Large intestine (tissue), 3 donors: ENCODE results near the gene MARCO. TPM values are rescaled to one million over a fixed set of nuclear protein-coding genes. Genes with fewer than 3 reads are reported as not detected.

Source experiments
- DNase-seq, 2 donors: peaks; one replicate each; pipeline versions ENCODE4 v3.0.0 to v3.0.0-alpha.2; 2013
- H3K27ac ChIP-seq: one replicate; pipeline ENCODE4 v1.5.1; 2013; ENCODE audit warnings: low read length
- H3K27me3 ChIP-seq: 2 replicates; pipeline ENCODE4 v1.6.1; 2013; ENCODE audit warnings: low read length; ENCODE audit not compliant: control insufficient read depth, insufficient read depth
- H3K36me3 ChIP-seq: 2 replicates; pipeline ENCODE4 v1.6.1; 2013; ENCODE audit warnings: low read length; ENCODE audit not compliant: control insufficient read depth, insufficient read depth
- H3K4me1 ChIP-seq: one replicate; pipeline ENCODE4 v1.6.1; 2013; ENCODE audit warnings: low read length; ENCODE audit not compliant: control insufficient read depth, insufficient read depth
- H3K4me3 ChIP-seq: one replicate; pipeline ENCODE4 v1.5.1; 2013; ENCODE audit warnings: low read length
- H3K9me3 ChIP-seq: one replicate; pipeline ENCODE4 v1.6.1; 2013; ENCODE audit warnings: mild to moderate bottlenecking, low read depth, low read length, moderate library complexity; ENCODE audit not compliant: control insufficient read depth
- WGBS: methylation state at CpG from one replicate; pipeline ENCODE4 v1.1.5; 2013; ENCODE audit warnings: low lambda C conversion rate; ENCODE audit not compliant: insufficient coverage; 5-methylcytosine and 5-hydroxymethylcytosine counted together
- polyA plus RNA-seq: library from polyadenylated mRNA; unstranded; fragments of 120-200 nt; gene quantifications from one replicate; pipeline ENCODE4 v1.2.1, GENCODE V29; 2013

Gene MARCO
- polyA plus RNA-seq, 1 donor = 0.18 TPM

DNA sequence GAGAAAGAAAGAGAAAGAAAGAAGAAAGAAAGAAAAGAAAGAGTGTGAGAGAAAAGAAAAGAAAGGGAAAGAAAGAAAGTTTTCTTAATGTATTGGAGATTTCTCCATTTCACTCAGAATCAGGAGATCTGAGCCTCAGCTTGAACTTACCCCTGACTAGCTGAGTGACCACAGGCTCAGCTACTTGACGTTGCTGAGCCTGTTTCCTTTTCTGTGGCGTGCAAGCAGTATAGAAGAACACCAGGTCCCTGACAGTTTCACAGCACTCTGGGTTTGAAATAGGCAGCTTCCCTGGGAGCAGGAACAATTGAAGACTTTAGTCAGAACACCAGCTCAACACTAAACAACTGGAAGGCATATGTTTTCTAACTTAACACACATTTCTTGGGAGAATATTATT, 44.7 kb downstream of the MARCO start:
- Histone ChIP-seq H3K9me3 (no peaks in the 10 kb centered on the region), H3K27me3 (peaks cover 11% of the 10 kb centered on the region), H3K4me1 (no peaks in the 10 kb centered on the region), H3K36me3 (no peaks in the 10 kb centered on the region), H3K27ac (no peak overlapping the region), H3K4me3 (no peak overlapping the region)
- no CpG with 5 or more reads among the region's 2 CpGs for WGBS
- no peak for DNase-seq

DNA sequence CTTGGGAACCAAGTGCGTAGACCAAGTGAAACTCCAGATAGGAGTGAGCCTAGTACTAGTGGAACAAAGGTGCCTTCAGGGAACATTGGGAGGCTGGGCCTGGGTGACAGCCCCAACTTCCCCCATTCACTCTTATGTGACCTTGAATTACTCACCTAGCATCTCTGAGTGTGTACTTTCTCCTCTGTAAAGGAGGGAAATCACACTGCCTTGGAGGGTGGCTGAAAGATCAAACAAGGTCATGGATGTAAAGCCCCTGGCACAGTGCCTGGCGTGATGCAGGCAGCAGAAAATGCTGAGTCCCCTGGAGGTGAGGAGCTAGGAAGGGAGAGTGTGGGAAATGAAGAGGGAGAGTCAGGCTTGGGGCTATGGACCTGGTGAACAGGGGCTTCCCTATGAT, 45.9 kb downstream of the MARCO start:
- Histone ChIP-seq H3K27ac (no peak overlapping the region), H3K9me3 (no peaks in the 10 kb centered on the region), H3K27me3 (peaks cover 11% of the 10 kb centered on the region), H3K4me3 (no peak overlapping the region), H3K4me1 (no peaks in the 10 kb centered on the region), H3K36me3 (no peaks in the 10 kb centered on the region)
- WGBS = no CpG with 5 or more reads among the region's 2 CpGs
- no peak for DNase-seq

GRCh38 chr2:118988706-118989105, 46.7 kb downstream of the MARCO start:
- H3K9me3 ChIP-seq = no peaks in the 10 kb centered on the region
- H3K4me1 ChIP-seq = no peaks in the 10 kb centered on the region
- no peak for DNase-seq
- peaks cover 9% of the 10 kb centered on the region for H3K27me3 ChIP-seq
- no peak overlapping the region for H3K4me3 ChIP-seq
- H3K27ac ChIP-seq = no peak overlapping the region
- WGBS = 80% methylated on average over 1 of the region's 5 CpGs
- H3K36me3 ChIP-seq = no peaks in the 10 kb centered on the region

DNA sequence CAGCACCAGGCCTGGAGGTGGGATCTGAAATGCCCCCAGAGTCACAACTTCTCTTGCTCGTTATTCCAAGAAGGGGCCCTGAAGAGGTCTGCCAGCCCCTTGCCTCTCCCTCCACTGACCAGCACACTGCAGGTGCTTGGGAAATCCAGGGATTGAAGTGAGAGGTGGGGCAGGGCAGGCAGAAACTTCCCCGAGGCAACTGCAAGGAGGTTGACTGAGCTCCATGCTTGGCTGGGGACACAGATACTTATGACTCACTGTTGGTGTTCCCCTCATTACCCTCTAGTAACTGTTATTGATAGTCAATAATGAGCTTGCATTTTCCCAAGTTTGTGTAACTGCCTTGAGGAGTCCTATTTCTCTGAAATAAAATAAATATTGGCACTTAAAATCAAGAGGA, 47.5 kb downstream of the MARCO start:
- no peak for DNase-seq
- no CpG with 5 or more reads among the region's 2 CpGs for WGBS
- no peak overlapping the region for H3K27ac ChIP-seq

DNA sequence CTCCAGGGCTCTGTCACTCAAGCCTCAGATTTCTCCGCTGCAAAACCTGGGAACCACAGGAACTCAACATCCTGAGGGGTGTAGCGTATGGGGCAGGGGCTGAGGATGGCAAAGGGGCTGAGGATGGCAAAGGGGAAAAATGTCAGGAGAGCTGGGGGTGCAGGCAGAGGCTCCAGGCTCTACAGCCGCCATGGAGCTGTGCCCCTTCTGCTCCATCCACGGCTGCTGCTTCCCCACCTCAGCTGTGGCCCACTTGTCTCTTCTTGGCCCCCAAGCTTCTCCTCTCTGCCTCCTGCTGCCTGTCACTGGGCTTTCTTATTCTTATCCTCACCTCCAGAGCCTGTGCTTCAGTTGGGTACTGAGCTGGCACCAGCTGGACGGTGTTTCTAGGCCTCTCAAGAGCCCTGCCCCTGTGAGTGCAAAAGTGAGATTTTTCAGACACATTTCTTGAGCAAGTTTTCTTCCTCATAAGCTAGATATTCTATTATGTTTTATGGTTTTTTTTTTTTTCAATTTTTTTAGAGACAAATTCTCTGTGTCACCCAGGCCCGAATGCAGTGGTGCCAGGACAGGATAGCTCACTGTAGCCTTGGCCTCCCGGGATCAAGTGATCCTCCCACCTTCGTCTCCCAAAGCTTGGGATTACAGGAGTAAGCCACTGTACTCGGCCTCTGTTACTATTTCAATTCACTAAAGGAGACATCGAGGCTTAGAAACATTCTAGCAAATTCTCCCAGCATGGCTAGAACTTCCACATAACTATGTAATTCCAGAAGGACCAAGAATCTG, 49.0 kb downstream of the MARCO start:
- H3K9me3 ChIP-seq = no peaks in the 10 kb centered on the region
- no peak overlapping the region for H3K27ac ChIP-seq
- H3K4me1 ChIP-seq = no peaks in the 10 kb centered on the region
- H3K36me3 ChIP-seq = no peaks in the 10 kb centered on the region
- peaks cover 7% of the 10 kb centered on the region for H3K27me3 ChIP-seq
- no peak overlapping the region for H3K4me3 ChIP-seq
- WGBS = 83% methylated on average over 1 of the region's 10 CpGs
- no peak for DNase-seq

More for the DNA sequence above, 47.5 kb downstream of the MARCO start:
- H3K9me3 ChIP-seq = no peaks in the 10 kb centered on the region
- H3K27me3 ChIP-seq = peaks cover 7% of the 10 kb centered on the region
- no peaks in the 10 kb centered on the region for H3K4me1 ChIP-seq
- H3K4me3 ChIP-seq = no peak overlapping the region
- H3K36me3 ChIP-seq = no peaks in the 10 kb centered on the region

DNA sequence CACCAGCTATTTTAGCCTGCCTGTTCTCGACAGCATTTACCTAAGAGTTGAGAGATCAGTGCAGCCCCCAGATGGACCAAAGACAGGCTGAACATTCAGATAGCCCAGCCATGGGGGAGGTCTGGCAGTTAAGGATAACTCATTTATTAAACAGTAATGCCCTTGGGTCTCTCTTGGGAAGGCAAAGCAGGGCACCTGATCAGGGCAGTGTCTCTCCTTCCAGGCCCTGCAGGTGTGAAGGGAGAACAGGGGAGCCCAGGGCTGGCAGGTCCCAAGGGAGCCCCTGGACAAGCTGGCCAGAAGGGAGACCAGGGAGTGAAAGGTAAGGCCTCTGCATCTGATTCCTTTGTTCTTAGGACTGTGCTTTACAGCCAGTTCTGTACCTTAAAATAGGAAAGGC, 49.6 kb downstream of the MARCO start:
- H3K4me1 ChIP-seq = no peaks in the 10 kb centered on the region

DNA sequence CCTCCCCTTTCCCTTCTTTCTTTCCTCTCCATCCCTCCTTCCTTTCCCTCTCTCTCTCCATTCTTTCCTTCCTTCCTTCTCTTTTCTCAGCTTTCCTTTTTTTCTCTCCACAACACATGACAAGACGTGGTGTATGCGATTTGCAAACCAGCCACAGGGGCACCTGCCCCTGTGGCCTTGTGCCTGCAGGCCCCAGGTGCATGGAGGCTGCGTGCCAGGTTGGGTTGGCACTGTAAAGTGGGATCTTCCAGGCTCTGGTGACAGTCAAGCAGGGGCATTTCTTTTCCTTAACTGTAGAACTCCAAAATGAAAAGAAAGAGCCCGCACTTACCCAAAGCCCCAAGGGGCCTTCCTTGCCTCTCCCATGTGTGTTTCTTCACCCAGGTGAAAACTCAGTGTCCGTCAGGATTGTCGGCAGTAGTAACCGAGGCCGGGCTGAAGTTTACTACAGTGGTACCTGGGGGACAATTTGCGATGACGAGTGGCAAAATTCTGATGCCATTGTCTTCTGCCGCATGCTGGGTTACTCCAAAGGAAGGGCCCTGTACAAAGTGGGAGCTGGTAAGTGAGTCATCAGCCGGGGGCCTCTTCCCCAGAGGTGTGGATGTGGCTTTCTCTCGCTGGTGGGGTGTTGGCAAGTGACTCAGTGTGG, 50.9 kb downstream of the MARCO start:
- Histone ChIP-seq H3K4me3 (no peak overlapping the region), H3K36me3 (no peaks in the 10 kb centered on the region), H3K27ac (no peak overlapping the region), H3K27me3 (peaks cover 5% of the 10 kb centered on the region), H3K4me1 (no peaks in the 10 kb centered on the region), H3K9me3 (no peaks in the 10 kb centered on the region)
- no peak for DNase-seq
- 40% methylated on average over 1 of the region's 13 CpGs for WGBS

More for the DNA sequence above, 49.6 kb downstream of the MARCO start:
- no peak overlapping the region for H3K27ac ChIP-seq
- no peak overlapping the region for H3K4me3 ChIP-seq
- peaks cover 7% of the 10 kb centered on the region for H3K27me3 ChIP-seq
- H3K9me3 ChIP-seq = no peaks in the 10 kb centered on the region
- WGBS = no CpG with 5 or more reads among the region's 1 CpG
- DNase-seq = no peak
- no peaks in the 10 kb centered on the region for H3K36me3 ChIP-seq

GRCh38 chr2:118993392-118993752, 51.4 kb downstream of the MARCO start:
- H3K36me3 ChIP-seq = no peaks in the 10 kb centered on the region
- H3K4me1 ChIP-seq = no peaks in the 10 kb centered on the region
- H3K27ac ChIP-seq = no peak overlapping the region
- no peaks in the 10 kb centered on the region for H3K9me3 ChIP-seq
- DNase-seq = no peak
- WGBS = no CpG with 5 or more reads among the region's 4 CpGs
- H3K27me3 ChIP-seq = peaks cover 2% of the 10 kb centered on the region
- H3K4me3 ChIP-seq = no peak overlapping the region

DNA sequence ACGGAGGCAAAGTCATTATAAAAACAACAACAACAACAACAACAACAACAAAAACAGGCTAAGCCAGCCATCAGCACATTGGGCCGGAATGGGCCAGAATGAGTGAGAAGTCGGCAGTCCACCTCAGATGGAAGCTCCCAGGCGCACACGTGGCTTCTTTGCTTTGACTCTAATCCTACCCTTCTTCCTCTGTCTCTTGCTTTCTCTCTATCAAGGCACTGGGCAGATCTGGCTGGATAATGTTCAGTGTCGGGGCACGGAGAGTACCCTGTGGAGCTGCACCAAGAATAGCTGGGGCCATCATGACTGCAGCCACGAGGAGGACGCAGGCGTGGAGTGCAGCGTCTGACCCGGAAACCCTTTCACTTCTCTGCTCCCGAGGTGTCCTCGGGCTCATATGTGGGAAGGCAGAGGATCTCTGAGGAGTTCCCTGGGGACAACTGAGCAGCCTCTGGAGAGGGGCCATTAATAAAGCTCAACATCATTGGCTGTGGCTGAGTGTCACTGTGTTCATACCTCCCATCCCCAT, 52.2 kb downstream of the MARCO start:
- WGBS = no CpG with 5 or more reads among the region's 14 CpGs
- H3K27me3 ChIP-seq = peaks cover 2% of the 10 kb centered on the region
- no peak for DNase-seq
- H3K36me3 ChIP-seq = no peaks in the 10 kb centered on the region
- no peaks in the 10 kb centered on the region for H3K9me3 ChIP-seq
- no peaks in the 10 kb centered on the region for H3K4me1 ChIP-seq
- no peak overlapping the region for H3K27ac ChIP-seq
- H3K4me3 ChIP-seq = no peak overlapping the region

GRCh38 chr2:118994778-118995177, 52.8 kb downstream of the MARCO start:
- peaks cover 2% of the 10 kb centered on the region for H3K27me3 ChIP-seq
- WGBS = no CpG with 5 or more reads among the region's 2 CpGs
- H3K4me1 ChIP-seq = no peaks in the 10 kb centered on the region
- no peaks in the 10 kb centered on the region for H3K9me3 ChIP-seq
- no peak overlapping the region for H3K4me3 ChIP-seq
- DNase-seq = no peak
- no peak overlapping the region for H3K27ac ChIP-seq
- no peaks in the 10 kb centered on the region for H3K36me3 ChIP-seq
